Fibroblast of gingiva (primary cell): Measurements from ENCODE around the gene MDH1.
A peak's percentile ranks its signal among the peaks of the same experiment; 100 is the strongest.
"Not testable (repeated sequence)": the region's sequence is repeated elsewhere in the genome, so short reads cannot be mapped to it uniquely, and the experiment has no call there.

Experiments
- DNase-seq: peaks from one replicate; pipeline ENCODE4 v3.0.0-alpha.2; 2011; ENCODE audit warnings: low read depth

MDH1 gene

GRCh38 chr2:63588385-63589147 lies at the start of gene MDH1, which contains the start of gene WDPCP:
Gene MDH1, plus strand, starts transcription at chr2:63588963. Its CDS starts 81 bp downstream, at chr2:63589044.
Gene WDPCP, minus strand, starts transcription at chr2:63588477. Its CDS starts 206 bp downstream, at chr2:63588271.
- peak; percentile 100 for DNase-seq

DNA sequence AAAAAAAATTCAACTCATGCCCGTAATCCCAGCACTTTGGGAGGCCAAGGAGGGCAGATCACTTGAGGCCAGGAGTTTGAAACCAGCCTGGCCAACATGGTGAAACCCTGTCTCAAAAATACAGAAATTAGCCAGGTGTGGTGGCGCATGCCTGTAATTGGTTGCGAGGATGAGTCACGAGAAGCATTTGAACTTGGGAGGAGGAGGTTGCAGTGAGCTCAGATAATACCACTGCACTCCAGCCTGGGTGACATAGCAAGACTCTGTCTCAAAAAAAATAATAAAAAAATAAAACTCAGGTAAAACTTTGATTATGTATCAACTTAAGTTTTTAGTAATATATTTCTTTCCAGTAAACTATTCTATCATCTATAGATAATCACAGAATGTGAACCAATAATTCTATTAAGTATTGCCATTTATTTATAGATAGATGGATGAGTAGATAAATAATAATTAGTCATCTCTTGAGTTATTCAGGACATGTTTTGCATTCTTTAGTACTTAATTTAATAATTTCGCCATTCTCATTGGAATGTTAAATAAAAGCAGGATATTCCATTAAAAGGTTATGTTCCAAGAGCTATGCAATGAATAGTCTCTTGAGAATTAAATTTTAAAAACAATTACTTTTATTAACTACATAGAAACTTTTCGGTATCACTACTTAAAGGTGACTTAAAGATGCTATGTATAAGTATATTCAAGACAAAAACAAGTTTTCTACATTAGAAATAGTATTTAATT lies 49.2 kb upstream of the MDH1 start:
- no peak for DNase-seq

- DNase-seq, result no peak
These were observed 44.6 kb upstream of the MDH1 start for GRCh38 chr2:63544017-63544627.

DNA sequence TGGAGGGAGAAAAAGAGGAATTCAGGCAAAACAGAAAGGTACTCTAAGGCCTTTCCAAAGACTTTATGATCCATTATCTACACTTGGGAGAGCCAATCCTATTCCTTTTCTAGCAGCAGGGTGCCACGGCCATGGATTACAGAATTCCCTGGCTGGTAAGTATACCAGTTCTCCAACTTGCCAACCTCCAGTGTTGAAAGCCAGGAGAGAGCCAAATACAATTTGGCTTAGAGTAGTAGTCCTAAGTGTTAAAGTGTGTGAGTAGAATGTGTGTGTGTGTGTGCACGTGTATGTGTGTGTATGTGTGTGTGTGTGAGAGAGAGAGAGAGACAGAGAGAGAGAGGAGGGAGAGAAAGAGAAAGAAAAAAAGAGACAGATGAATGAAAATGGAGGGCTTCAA lies 43.7 kb upstream of the MDH1 start:
- DNase-seq, result no peak

DNA sequence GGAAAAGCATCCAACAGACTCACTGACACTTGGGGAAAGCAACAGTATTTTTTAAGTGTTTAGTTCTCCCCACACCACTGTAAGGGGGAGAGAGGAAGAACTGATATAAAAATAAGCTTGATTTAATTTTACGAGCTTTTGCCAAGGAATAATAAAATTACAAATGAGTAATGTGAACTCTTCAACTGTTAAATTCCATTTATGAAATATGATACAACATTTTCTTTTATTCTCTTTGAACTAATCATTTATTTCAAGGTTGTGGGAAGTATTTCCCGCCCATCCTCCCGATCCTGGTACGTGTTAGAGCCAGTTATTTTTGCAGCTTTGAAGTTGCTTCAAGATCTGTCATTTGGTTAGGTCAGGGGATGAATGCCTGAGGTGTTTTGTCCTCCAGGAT lies 35.7 kb upstream of the MDH1 start:
- DNase-seq, result no peak

GRCh38 chr2:63555299-63555698 lies 33.5 kb upstream of the MDH1 start:
- no peak for DNase-seq

DNA sequence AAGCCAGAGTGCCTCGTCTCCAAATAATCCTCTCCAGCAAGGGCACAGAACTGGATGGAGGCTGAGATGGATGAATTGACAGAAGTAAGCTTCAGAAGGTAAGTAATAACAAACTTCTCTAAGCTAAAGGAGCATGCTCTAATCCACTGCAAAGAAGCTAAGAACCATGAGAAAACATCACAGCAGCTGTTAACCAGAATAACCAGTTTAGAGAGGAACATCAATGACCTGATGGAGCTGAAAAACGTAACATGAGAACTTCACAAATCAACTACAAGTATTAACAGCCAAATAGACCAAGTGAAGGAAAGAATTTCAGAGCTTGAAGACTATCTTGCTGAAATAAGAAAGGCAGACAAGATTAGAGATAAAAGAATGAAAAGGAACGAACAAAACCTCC lies 32.8 kb upstream of the MDH1 start:
- no peak for DNase-seq

GRCh38 chr2:63557819-63558218 lies 30.9 kb upstream of the MDH1 start:
- DNase-seq, result not testable (repeated sequence)

DNA sequence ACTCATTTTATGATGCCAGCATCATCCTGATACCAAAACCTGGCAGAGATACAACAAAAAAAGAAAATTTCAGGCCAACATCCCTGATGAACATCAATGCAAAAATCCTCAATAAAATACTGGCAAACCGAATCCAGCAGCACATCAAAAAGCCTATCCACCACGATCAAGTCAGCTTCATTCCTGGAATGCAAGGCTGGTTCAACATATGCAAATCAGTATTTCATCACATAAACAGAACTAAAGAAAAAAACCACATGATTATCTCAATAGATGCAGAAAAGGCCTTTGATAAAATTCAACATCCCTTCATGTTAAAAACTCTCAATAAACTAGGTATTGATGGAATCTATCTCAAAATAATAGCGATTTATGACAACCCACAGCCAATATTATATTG lies 29.8 kb upstream of the MDH1 start:
- DNase-seq, result not testable (repeated sequence)

DNA sequence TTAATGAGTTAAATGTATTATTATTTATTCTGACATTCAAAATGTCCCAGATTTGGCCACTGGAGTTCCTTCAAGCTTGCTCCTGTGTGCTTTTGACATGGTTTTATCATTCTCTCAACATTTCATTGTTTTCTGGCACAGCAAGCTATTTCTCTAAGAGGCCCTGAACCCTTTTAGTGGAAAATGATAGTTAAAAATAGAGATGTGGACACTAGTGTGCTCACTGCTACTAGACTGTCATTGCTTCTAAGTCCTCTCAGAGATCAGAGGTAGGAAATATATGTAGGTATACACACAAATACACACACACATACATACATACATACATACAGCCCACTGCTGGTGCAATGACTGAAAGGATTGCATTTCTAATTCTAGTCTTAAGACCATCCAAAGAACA lies 26.0 kb upstream of the MDH1 start:
- no peak for DNase-seq

DNA sequence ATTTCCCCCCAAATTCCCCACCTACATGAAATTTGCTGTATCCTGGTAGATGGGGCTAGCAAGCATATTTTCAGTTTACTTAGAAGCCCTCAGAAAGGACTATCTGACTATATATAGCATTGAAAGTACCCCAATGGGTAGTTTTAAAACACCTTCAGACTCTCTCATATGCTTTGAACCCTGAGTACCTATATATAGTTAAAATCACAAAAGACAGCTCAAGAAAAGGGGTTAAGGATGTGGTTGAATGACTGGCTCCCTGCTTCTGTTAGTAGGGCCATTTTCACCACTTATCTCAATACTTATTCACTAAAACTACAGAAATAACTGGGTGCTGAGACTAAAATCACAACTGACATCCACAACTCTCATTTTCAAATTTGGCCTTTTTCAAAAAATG lies 19.0 kb upstream of the MDH1 start:
- DNase-seq, result no peak

- no peak for DNase-seq
These were observed 17.5 kb upstream of the MDH1 start for GRCh38 chr2:63571291-63571690.

GRCh38 chr2:63572001-63572400 lies 16.8 kb upstream of the MDH1 start:
- no peak for DNase-seq

GRCh38 chr2:63573026-63573425 lies 15.7 kb upstream of the MDH1 start:
- DNase-seq, result not testable (repeated sequence)

GRCh38 chr2:63573726-63574345 lies 14.9 kb upstream of the MDH1 start:
- DNase-seq, result not testable (repeated sequence)

DNA sequence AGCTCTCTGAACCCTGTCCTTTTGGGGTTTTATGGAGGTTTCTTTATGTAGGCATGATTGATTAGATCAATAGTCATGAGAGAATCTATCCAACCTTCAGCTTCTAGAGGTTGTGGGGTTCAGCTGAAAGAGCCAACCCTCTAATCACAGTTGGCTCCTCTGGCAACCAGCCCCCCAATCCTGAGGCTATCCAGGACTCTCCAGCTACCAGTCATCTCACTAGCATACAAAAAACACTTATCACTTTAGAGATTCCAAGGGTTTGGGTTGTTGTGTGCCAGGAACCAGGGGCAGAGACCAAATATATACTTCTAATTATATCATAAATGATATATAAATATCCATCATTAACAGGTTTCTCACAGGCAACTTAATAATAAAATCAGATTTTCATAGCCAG lies 12.2 kb upstream of the MDH1 start:
- no peak for DNase-seq

DNA sequence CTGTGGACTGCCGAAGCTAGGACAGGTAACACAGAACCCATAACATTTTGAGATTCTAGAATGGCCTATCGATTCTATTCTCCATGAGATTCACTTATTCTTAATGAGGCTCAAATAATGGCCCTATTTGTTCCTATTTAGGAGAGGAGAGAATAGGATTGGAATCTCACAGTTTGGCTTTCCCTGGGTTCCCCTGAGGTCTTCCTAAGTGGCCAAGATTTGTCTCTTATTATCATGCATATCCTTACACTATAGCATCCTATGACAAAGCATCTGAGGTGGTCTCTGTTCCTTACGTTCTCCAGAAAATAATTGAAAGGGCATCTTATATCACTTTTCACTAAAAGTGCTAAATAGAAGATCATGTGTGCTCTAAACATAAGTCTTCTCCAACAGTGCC lies 10.0 kb upstream of the MDH1 start:
- DNase-seq, result no peak

DNA sequence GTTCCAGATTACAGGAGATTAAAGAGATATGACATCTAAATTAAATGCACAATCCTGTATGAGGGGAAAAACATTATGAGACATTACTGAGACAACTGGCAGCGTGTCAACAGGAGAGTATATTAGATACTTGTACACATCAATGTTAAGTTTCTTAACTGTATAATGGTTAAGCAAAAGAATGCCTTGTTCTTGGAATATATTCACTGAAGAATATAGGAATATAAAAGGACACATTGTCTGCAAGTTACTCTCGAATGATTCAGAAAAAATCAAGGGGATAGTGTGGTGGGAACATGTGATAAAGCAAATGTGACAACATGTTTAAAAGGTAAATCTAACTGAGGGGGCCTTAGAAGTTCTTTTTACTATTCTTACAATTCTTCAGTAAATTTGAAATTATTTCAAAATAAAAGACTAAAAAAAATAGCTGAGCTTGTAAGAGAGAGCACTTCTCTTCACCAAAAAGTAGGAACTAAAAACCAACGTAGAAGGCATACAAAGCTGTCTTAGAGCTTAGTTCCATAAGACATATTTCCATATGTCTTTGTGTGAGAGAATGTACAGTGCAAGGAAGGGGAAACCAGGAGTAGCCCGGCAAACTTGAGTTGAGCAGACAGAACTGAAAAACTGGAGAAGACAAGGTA lies 8.0 kb upstream of the MDH1 start:
- no peak for DNase-seq

GRCh38 chr2:63581298-63581961 lies 7.3 kb upstream of the MDH1 start:
- peak; percentile 75 for DNase-seq

DNA sequence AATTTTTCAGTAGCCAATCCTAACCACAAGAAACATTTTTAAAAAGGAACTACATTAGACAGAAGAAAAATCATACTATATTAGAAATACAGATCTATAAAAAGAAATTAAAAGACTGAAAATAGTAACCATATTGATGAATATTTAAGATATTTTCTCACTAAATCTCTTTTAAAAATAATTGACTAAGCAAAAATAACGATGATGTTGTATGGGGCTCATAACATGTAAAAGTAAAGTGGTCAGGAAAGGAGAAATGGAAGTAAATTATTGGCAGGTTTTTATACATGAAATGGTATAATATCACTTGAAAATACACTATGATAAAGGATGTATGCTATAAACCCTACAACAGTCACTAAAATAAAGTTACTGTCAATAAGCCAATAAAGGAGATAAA lies 5.9 kb upstream of the MDH1 start:
- DNase-seq, result no peak

DNA sequence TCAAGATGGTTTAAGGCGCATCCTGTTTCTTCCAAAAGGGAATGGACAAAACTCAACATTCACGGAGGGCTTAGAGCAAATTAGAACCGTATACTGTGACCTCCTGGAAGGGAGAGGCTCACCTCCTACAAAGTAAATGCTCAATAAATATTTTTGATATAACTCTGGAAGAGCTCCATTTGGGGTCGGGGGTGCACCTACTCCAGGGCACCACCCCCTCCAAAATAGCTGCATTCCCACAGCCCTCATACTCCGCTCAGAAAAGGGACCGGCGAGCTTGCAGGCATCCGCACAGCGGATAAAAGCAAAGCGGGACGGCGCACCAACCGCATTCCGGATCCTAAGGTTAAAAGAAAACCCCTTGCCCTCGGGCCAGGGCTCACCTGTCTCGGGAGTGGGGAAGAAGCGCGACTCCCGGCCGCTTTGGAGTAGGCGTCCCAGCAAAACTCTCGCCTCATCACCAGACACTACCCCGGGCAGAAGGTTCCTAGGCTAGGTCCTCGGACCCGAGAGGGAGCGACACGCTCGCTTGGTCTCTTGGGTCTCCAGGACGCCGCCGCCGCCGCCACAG lies 864 bp upstream of the MDH1 start:
- DNase-seq, result no peak
